Omental fat pad (tissue), 4 donors: ENCODE measurements around the gene RECQL5. TPM values are rescaled to one million over a fixed set of nuclear protein-coding genes. Genes with fewer than 3 reads are reported as not detected.

Experiments used
- ATAC-seq: fragments of 150-250 bp; one replicate; pipeline ENCODE4 v1.9.1; 2016; ENCODE audit warnings: mild to moderate bottlenecking, moderate library complexity; ENCODE audit not compliant: low FRiP score
- DNase-seq: peaks from one replicate; pipeline ENCODE4 v3.0.0-alpha.2; 2019; ENCODE audit warnings: low spot score
- CTCF ChIP-seq, 3 donors: fragments of 450-650 bp; IDR thresholded peaks; one replicate each; pipeline ENCODE4 v1.5.1; 2016 to 2017; ENCODE audit warnings: antibody characterized with exemption in 3 of 3, mild to moderate bottlenecking in 3 of 3, moderate library complexity in 2 of 3
- total RNA-seq, 4 donors: library from RNA; depleted of rRNA; stranded (reverse); fragments of >200 nt; gene quantifications; one replicate each; pipeline ENCODE4 v1.1.0, GENCODE V29; 2016

Gene RECQL5
- total RNA-seq, 4 donors from 2014 or later = 10.9 to 20.6 (median 13.3) TPM

GRCh38 chr17:75634754-75635609 is 32.0 kb downstream of the RECQL5 start:
- no peak for TF ChIP-seq CTCF (IDR thresholded peaks at IDR 0.05)
- DNase-seq (no peak), ATAC-seq (no peak)

DNA sequence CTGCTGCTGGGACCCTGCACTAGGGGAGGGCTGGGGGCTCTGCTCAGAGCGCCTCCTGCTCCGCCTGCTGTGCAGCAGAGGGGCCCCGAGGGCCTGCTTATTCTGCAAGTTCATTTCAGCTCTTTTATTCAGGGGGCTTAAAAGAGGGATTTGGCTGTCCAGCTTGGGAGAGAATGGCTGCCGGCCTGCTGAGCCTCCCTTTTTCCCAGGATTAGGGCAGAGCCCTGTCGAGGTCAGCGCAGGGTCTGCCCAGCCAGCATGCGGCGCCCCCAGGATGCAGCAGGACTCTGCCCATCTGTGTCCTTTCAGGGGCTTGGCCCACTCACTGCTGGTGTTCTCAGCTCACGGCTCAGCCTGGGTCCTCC is 32.6 kb downstream of the RECQL5 start:
- DNase-seq (no peak), ATAC-seq (no peak)
- TF ChIP-seq CTCF (IDR thresholded peaks at IDR 0.05) = no peak

GRCh38 chr17:75633486-75634375 is 33.2 kb downstream of the RECQL5 start:
- DNase-seq (peak; percentile 66), ATAC-seq (peak; percentile 6)
- TF ChIP-seq CTCF (IDR thresholded peaks at IDR 0.05) = no peak

DNA sequence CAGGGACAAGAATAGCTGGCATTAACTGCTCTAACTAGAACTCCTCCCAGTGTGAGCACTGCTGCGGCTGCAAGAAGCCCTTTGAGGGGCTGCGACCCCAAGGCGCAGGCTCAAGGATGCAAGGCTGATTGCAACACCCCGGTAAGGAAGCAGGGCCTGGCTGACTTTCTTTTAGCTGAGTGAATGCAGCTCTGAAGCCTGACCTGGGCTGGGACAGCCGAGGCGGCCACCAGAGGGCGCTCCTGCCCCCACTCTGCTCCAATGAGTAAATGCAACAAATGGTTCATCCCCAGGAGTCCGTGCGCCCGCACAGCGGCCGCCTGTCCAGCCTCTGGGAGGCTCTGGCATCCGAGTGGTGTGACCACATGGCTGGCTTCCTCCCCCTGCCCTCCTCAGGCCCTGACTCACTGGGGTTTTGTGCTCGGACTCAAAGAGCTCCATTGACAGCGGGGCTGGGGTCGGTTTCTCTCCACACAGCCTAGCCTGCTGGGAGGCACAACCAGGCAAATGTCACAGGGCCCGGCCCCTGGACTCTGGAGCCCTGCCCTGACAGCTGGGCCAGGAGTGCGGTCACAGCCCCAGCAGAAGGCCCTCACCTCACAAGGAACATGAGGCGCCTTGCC is 34.0 kb downstream of the RECQL5 start, which contains the start of gene SMIM5:
Gene SMIM5, plus strand, starts transcription at position 572 of the 623 bp plus-strand sequence. CDS start 6,768 bp downstream, outside the sequence.
- TF ChIP-seq CTCF (IDR thresholded peaks at IDR 0.05) = peak in 2 of 3 donors; percentile 68 to 89
- DNase-seq (peak; percentile 84), ATAC-seq (peak; percentile 65)

- ATAC-seq (no peak), DNase-seq (no peak)
- no peak for TF ChIP-seq CTCF (IDR thresholded peaks at IDR 0.05)
These were observed 34.5 kb downstream of the RECQL5 start for GRCh38 chr17:75632428-75632827.

DNA sequence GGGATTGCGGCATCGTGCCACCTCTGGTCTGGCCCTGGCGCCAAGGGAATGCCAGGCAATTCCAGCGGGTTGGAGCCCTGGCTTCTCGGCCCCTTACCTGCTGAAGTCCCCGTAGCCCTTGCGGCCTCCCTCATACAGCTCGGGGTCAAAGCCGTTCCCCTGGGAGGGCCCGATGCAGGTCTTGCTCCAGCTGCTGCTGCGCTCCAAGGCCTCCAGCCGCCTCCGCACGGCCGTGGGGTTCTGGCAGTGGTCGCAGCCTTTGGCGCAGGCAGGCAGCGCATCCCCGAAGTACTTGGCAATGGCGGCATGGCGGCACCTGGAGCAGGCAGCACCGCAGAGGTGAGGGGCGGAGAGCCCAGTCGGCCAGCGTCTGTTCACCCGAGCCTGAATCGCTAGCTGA is 35.6 kb downstream of the RECQL5 start:
- TF ChIP-seq CTCF (IDR thresholded peaks at IDR 0.05) = no peak
- DNase-seq = no peak
- ATAC-seq = no peak
